GM12872 (cell line): ENCODE measurements around the gene MSMO1.

ENCODE experiments used
- TF ChIP-seq, protein P1 (sequence below): IDR thresholded peaks from 3 replicates; pipeline ENCODE4 v1.5.1; 2011; ENCODE audit warnings: low read depth, mild to moderate bottlenecking, low read length, moderate library complexity; ENCODE audit not compliant: insufficient read depth

The MSMO1 gene

GRCh38 chr4:165297626-165298025, 29.8 kb upstream of the MSMO1 start:
- TF ChIP-seq, protein P1, sequence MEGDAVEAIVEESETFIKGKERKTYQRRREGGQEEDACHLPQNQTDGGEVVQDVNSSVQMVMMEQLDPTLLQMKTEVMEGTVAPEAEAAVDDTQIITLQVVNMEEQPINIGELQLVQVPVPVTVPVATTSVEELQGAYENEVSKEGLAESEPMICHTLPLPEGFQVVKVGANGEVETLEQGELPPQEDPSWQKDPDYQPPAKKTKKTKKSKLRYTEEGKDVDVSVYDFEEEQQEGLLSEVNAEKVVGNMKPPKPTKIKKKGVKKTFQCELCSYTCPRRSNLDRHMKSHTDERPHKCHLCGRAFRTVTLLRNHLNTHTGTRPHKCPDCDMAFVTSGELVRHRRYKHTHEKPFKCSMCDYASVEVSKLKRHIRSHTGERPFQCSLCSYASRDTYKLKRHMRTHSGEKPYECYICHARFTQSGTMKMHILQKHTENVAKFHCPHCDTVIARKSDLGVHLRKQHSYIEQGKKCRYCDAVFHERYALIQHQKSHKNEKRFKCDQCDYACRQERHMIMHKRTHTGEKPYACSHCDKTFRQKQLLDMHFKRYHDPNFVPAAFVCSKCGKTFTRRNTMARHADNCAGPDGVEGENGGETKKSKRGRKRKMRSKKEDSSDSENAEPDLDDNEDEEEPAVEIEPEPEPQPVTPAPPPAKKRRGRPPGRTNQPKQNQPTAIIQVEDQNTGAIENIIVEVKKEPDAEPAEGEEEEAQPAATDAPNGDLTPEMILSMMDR: no peak

DNA sequence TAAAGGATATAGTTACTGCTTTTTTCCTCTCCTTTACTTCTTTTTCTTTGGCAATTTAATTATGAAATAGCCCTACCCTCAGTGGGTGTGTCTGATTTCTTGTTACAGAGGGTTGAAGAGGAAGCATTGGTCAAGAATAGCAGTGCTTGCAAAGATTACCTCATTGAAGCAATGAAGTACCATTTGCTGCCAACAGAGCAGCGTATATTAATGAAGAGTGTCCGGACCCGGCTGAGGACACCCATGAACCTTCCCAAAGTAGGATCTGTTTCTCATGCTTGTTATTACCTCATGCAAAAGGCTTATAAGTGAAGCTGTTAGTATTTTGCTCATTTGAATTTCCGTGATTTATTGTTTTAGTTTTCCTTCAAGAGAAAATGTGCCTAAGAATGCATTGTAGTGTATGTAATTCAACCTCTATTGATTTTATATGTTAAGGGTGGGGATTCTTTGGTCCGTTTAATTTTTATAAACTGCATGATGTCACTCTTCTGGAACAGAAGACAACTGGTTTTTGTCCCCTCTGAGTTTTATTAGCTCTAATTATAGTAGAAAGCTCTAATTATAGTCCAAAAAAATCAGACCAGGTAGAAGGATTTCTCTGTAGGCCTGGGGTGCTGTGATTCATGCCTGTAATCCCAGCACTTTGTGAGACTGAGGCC, 27.9 kb upstream of the MSMO1 start:
- TF ChIP-seq, protein P1: no peak

GRCh38 chr4:165301833-165302232, 25.6 kb upstream of the MSMO1 start:
- TF ChIP-seq, protein P1: no peak

DNA sequence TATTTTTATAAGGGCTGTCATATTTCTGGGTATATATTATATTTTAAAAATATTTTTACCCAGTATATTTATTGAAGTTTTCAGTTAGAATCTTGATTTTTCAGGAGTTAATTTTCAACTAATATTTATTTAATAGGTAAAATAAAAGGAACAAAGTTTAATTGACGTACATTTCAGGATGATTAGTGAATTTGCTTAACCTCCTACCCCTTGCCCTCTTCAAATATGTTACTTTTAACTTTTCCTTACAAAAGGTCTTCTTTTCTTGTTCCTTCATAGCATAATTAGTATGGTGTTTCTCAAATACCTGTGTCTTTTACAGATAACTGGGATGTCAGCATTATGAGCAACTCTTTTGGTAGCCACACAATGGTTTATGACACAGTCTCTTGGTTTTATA, 24.8 kb upstream of the MSMO1 start:
- TF ChIP-seq, protein P1: no peak

DNA sequence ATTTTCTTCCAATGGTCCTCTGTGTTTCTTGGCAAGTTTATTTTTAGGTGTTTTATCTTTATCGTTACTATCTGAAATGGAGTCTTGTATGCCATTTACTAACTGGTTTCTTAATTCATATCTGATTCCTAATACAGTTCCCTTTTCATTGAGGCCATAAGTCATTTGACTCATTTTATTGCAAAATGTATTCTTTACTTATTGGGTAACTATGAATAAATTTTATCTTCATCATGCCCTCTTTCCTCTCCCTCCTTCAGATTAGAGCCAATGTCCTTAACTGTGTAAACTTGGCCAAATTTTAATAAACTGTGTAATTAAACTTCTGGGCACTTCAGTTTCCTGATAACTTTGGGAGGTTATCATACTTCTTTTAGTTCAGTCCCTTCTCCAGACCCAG, 19.3 kb upstream of the MSMO1 start:
- TF ChIP-seq, protein P1: no peak

DNA sequence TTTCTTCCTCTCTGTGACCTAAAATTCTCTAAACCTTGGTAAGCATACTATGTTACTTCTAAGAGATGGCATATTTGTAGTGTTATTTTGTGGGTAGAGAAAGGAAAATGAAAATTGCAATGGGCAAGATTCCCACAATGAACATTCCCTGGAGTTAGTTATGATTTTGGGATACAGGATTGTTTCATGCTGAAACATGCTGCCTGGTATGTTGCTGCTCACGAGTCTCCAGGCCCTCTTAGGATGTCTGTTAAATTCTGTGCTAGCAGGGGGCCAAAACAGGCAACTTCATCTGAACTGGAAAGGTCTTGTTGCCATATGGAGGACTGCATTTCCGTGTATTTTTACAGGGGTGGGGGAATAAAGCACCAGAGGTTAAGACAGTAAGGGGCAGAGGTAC, 18.9 kb upstream of the MSMO1 start:
- TF ChIP-seq, protein P1: no peak

GRCh38 chr4:165309456-165309855, 18.0 kb upstream of the MSMO1 start:
- TF ChIP-seq, protein P1: no peak

DNA sequence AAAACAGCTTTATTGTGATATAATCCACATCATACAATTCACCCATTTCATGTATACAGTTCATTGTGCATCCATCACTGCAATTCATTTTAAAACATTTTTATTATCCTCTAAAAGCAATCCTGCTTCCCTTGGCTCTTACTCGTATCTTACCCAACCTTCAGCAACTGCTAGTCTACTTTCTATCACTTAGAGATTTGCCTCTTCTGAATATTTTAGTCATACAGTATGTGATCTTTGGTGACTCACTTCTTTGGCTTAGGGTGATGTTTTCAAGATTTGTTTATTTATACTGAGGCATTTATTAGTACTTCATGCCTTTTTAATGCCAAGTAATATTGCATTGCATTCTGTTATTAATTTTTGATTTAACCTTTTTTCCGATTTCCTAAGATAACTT, 15.0 kb upstream of the MSMO1 start:
- TF ChIP-seq, protein P1: no peak
